Neural cell (in vitro differentiated cells): ENCODE data around the gene CRB3.

ENCODE experiments used
- EP300 ChIP-seq: fragments of 450-650 bp; conservative IDR thresholded peaks from 2 replicates; pipeline ENCODE4 v1.6.1; 2014; ENCODE audit warnings: antibody characterized with exemption, mild to moderate bottlenecking, moderate library complexity; ENCODE audit not compliant: poor library complexity, severe bottlenecking
- TF ChIP-seq, protein P1 (sequence below): fragments of 450-650 bp; IDR thresholded peaks from 2 replicates; pipeline ENCODE4 v1.5.1; 2014; ENCODE audit warnings: antibody characterized with exemption, mild to moderate bottlenecking, moderate library complexity; ENCODE audit not compliant: poor library complexity, severe bottlenecking

DNA sequence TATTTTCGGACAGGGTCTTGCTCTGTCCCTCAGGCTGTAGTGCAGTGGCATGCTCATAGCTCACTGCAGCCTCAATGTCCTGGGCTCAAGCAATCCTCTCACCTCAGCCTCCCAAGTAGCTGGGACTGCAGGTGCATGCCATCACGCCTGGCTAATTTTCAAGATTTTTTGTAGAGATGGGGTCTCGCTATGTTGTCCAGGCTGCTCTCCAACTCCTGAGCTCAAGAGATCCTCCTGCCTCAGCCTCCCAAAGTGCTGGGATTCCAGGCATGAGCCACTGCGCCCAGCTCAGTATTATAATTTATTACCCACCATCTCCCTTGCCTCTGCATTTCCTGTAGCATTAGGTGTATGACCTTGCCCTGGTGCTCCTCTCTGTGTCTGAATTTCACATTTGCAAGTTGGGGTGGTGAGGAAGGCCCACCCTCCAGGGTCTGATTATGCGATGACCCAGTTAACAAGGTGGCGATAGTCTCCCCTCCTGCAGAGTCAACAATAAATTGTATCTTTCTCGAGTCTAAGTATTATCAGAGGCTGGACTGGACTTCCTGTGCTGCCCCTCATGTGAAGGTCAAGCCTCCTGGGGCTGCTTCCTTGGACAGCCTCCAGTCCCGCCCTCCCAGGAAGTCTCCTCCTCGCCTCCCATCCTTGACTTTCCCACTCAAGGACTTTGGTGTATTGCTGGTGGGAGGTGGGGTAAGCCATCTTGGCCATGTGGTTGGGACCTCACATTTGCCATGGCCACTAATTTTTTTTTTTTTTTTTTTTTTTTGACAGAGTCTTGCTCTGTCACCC lies 39.5 kb downstream of the CRB3 start:
- TF ChIP-seq, protein P1, sequence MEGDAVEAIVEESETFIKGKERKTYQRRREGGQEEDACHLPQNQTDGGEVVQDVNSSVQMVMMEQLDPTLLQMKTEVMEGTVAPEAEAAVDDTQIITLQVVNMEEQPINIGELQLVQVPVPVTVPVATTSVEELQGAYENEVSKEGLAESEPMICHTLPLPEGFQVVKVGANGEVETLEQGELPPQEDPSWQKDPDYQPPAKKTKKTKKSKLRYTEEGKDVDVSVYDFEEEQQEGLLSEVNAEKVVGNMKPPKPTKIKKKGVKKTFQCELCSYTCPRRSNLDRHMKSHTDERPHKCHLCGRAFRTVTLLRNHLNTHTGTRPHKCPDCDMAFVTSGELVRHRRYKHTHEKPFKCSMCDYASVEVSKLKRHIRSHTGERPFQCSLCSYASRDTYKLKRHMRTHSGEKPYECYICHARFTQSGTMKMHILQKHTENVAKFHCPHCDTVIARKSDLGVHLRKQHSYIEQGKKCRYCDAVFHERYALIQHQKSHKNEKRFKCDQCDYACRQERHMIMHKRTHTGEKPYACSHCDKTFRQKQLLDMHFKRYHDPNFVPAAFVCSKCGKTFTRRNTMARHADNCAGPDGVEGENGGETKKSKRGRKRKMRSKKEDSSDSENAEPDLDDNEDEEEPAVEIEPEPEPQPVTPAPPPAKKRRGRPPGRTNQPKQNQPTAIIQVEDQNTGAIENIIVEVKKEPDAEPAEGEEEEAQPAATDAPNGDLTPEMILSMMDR, result no peak
- no peak for TF ChIP-seq EP300
